K562 (cell line): ENCODE measurements around the gene B3GNT4. TPM values are rescaled to one million over a fixed set of nuclear protein-coding genes. Genes with fewer than 3 reads are reported as not detected.
A peak's percentile ranks its signal among the peaks of the same experiment; 100 is the strongest.

Experiments
- ATAC-seq: fragments of 200-7000 bp; cut with Tn5 transposase; 3 replicates; pipeline ENCODE4 v1.9.1; 2020; ENCODE audit warnings: moderate library complexity
- BruUV-seq: library from RNA; stranded (reverse); fragments of 400-500 nt; replicated peaks from 2 replicates; lab custom pipeline; 2021; lab: Mats Ljungman, UMichigan
- CTCF ChIA-PET: fragments of 300-600 bp; formaldehyde crosslinking; extraction: SDS; loops from one replicate; lab custom pipeline; 2021; ENCODE audit warnings: low intra/inter-chr PET ratio; lab: Yijun Ruan, JAX
- POLR2A ChIA-PET: fragments of 300-600, 350-650 bp; sonication (Branson Sonifier 250); formaldehyde crosslinking; extraction: SDS; loops from one replicate; lab custom pipeline; 2021; ENCODE audit warnings: antibody characterized with exemption, inconsistent platforms; lab: Yijun Ruan, JAX
- DNase-seq, 4 experiments: peaks; one replicate each; pipeline versions ENCODE4 v3.0.0 to v3.0.0-alpha.2; 2011 to 2018; ENCODE audit warnings: low spot score in 3 of 4, mixed read lengths in 3 of 4; ENCODE audit errors: extremely low read depth in 1 of 4
- FAIRE-seq: peaks from 2 replicates; lab custom pipeline; 2011; peaks lifted over from hg19 to GRCh38; lab: Jason Lieb, UNC
- H2AFZ ChIP-seq: 2 replicates; pipeline ENCODE4 v1.6.0; 2011; ENCODE audit warnings: low read depth, low read length, control low read depth, inconsistent platforms
- H3K27ac ChIP-seq: fragments of 200-600 bp; 3 replicates; pipeline ENCODE4 v1.8.0; 2011; ENCODE audit warnings: low read depth, mild to moderate bottlenecking, control low read depth, inconsistent platforms, low read length, moderate library complexity, mixed read lengths; ENCODE audit errors: extremely low read depth
- H3K27me3 ChIP-seq, 2 experiments: fragments of 300-600 bp in 1 of 2; 2 replicates in 1 of 2; 3 replicates in 1 of 2; pipeline versions ENCODE4 v1.6.0 to v1.8.0; 2011; ENCODE audit warnings: inconsistent platforms in 2 of 2, low read length in 2 of 2, mild to moderate bottlenecking in 1 of 2, mixed read lengths in 1 of 2, moderate library complexity in 1 of 2; ENCODE audit not compliant: control insufficient read depth in 2 of 2, insufficient read depth in 2 of 2
- H3K36me3 ChIP-seq: fragments of 300-600 bp; 3 replicates; pipeline ENCODE4 v1.8.0; 2011; ENCODE audit warnings: mild to moderate bottlenecking, low read length, inconsistent platforms; ENCODE audit not compliant: control insufficient read depth, insufficient read depth
- H3K4me1 ChIP-seq, 2 experiments: fragments of 200-600 bp in 1 of 2; replicated peaks in 1 of 2; 2 replicates in 1 of 2; 3 replicates in 1 of 2; pipeline versions ENCODE4 v1.5.1 to v1.8.0; 2011; ENCODE audit warnings: inconsistent platforms in 2 of 2, low read length in 2 of 2, mild to moderate bottlenecking in 1 of 2, mixed read lengths in 1 of 2, moderate library complexity in 1 of 2; ENCODE audit not compliant: control insufficient read depth in 2 of 2, insufficient read depth in 2 of 2
- H3K4me2 ChIP-seq: 2 replicates; pipeline ENCODE4 v1.6.1; 2011; ENCODE audit warnings: low read length, control low read depth, inconsistent platforms, mixed read lengths; ENCODE audit not compliant: insufficient read depth
- H3K4me3 ChIP-seq: fragments of 200-600 bp; sonication (generic), shearing (Covaris generic); 2 replicates; pipeline ENCODE4 v1.5.1; 2016; ENCODE audit warnings: control low read depth, inconsistent platforms
- H3K79me2 ChIP-seq: fragments of 200-600 bp; 3 replicates; pipeline ENCODE4 v1.8.0; 2011; ENCODE audit warnings: low read length, inconsistent platforms; ENCODE audit not compliant: control insufficient read depth, insufficient read depth
- H3K9ac ChIP-seq, 2 experiments: 2 replicates each; pipeline versions ENCODE4 v1.6.0 to v1.6.1; 2011; ENCODE audit warnings: low read depth in 2 of 2, low read length in 2 of 2, control low read depth in 1 of 2, inconsistent platforms in 1 of 2, mild to moderate bottlenecking in 1 of 2, mixed read lengths in 1 of 2; ENCODE audit not compliant: insufficient read depth in 1 of 2
- H3K9me1 ChIP-seq: one replicate; pipeline ENCODE4 v1.6.0; 2011; ENCODE audit warnings: inconsistent platforms, mild to moderate bottlenecking, low read length, moderate library complexity; ENCODE audit not compliant: control insufficient read depth, insufficient read depth
- H3K9me3 ChIP-seq: replicated peaks from 2 replicates; pipeline ENCODE4 v1.5.1; 2011; ENCODE audit warnings: low read depth, low read length, inconsistent platforms; ENCODE audit not compliant: control insufficient read depth, insufficient read depth
- H4K20me1 ChIP-seq: replicated peaks from 2 replicates; pipeline ENCODE4 v1.6.1; 2011; ENCODE audit warnings: low read length, inconsistent platforms, mixed read lengths; ENCODE audit not compliant: control insufficient read depth, insufficient read depth
- CTBP1 ChIP-seq: fragments of 450-650 bp; IDR thresholded peaks from 2 replicates; pipeline ENCODE4 v1.6.1; 2016; ENCODE audit warnings: borderline replicate concordance
- ESRRA ChIP-seq: fragments of 450-650 bp; IDR thresholded peaks from 2 replicates; pipeline ENCODE4 v1.6.1; 2014; ENCODE audit warnings: low read depth, mild to moderate bottlenecking, moderate library complexity, borderline replicate concordance
- ETV6 ChIP-seq, 3 experiments: fragments of 150-350 bp in 1 of 3; sonication (generic) in 1 of 3; formaldehyde crosslinking in 1 of 3; IDR thresholded peaks; 2 replicates each; pipeline versions ENCODE4 v1.6.1 to v1.8.0; 2014 to 2022; ENCODE audit warnings: borderline replicate concordance in 2 of 3, low read depth in 2 of 3, antibody characterized with exemption in 1 of 3, low read length in 1 of 3, mild to moderate bottlenecking in 1 of 3, missing genetic modification reagents in 1 of 3
- NCOA4 ChIP-seq: fragments of 450-650 bp; IDR thresholded peaks from 2 replicates; pipeline ENCODE4 v1.6.1; 2018; ENCODE audit warnings: mild to moderate bottlenecking; ENCODE audit not compliant: partially characterized antibody
- NR2C2 ChIP-seq, 2 experiments: fragments of 200-800 bp in 1 of 2; sonication (Bioruptor generic) in 1 of 2; sonication (generic) in 1 of 2; formaldehyde crosslinking in 1 of 2; IDR thresholded peaks; 2 replicates each; pipeline versions ENCODE4 v1.6.1 to v1.8.0; 2016 to 2022; ENCODE audit warnings: mild to moderate bottlenecking in 1 of 2, missing compliant biosample characterization in 1 of 2, missing genetic modification characterization in 1 of 2, missing genetic modification reagents in 1 of 2
- SOX6 ChIP-seq: fragments of 450-650 bp; IDR thresholded peaks from 2 replicates; pipeline ENCODE4 v1.6.1; 2014; ENCODE audit warnings: mild to moderate bottlenecking
- ZNF445 ChIP-seq: fragments of 250-450 bp; sonication (Bioruptor Pico); IDR thresholded peaks from 2 replicates; pipeline ENCODE4 v1.4.0; 2020; ENCODE audit warnings: low read depth, mild to moderate bottlenecking, moderate library complexity
- WGBS: fragments of 100-300 bp; shearing (Covaris generic); methylation state at CpG from one replicate; pipeline ENCODE4 v1.1.6; 2016; ENCODE audit warnings: low coverage, mixed read lengths; ENCODE audit not compliant: insufficient coverage; ENCODE audit errors: missing lambda C conversion rate; 5-methylcytosine and 5-hydroxymethylcytosine counted together
- in situ Hi-C: fragments of 300-500 bp; cut with MboI; formaldehyde crosslinking; loops from 4 replicates; pipeline ENCODE4 v1.15.0; 2018; ENCODE audit warnings: inconsistent platforms, mixed read lengths
- intact Hi-C: fragments of 100-400 bp; cut with micrococcal nuclease; formaldehyde crosslinking; loops from 2 replicates; pipeline ENCODE4 v1.14.2; 2022
- polyA plus RNA-seq, 8 experiments: library from polyadenylated mRNA; depleted of rRNA in 4 of 8; stranded (reverse) in 5 of 8; unstranded in 3 of 8; fragments of >200 nt; fragmentation: Nextera tagmentation in 2 of 8; fragmentation: Illumina TruSeq in 1 of 8; extraction: Ambion mirVana in 2 of 8; extraction: Trizol in 1 of 8; gene quantifications; 2 replicates each; pipeline versions ENCODE4 v1.2.1 to v1.2.3, GENCODE V29; 2011 to 2014; ENCODE audit warnings: inconsistent platforms in 1 of 8, missing spikeins in 1 of 8
- total RNA-seq, 7 experiments: library from RNA; depleted of rRNA in 6 of 7; stranded (reverse); fragments of >200 nt in 6 of 7; fragmentation: Illumina TruSeq in 2 of 7; extraction: Trizol in 2 of 7; gene quantifications; 2 replicates each; pipeline versions ENCODE4 v1.2.1 to v1.2.3, GENCODE V29; 2011 to 2021; ENCODE audit warnings: low replicate concordance in 1 of 7
- TF ChIP-seq, protein P1 (sequence below): fragments of 450-650 bp; IDR thresholded peaks from 2 replicates; pipeline ENCODE4 v1.6.1; 2014; ENCODE audit warnings: low read depth, mild to moderate bottlenecking, moderate library complexity, borderline replicate concordance
- TF ChIP-seq, protein P2 (sequence below): fragments of 250-450 bp; sonication (Bioruptor Pico); IDR thresholded peaks from 2 replicates; pipeline ENCODE4 v1.4.0; 2020; ENCODE audit warnings: mild to moderate bottlenecking, moderate library complexity

B3GNT4 gene
- total and polyA plus RNA-seq, 9 of the 15 experiments (the other 6 are each of a cell fraction or from before 2014, with no cell fraction given), result 0.17 to 3.2 (median 1.3) TPM

DNA sequence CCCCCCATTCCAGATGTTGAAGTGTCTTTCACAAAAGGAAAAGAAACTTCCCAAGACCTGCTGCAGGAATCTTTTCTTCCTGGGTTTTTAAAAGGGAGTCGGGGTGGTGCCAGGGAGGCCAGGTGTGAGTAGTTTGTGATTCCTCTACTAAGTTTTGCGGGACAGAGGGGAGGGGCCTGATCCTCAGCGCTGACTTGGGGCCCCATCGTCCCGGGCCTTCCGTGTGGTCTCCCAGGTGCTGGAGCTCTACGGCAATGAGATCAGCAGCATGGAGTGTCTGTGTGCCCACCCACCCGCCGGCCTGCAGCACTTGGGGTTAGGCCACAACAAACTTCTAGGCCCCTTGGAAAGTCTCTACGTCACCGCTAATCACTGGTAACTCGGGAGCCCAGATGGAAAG is 16.0 kb upstream of the B3GNT4 start:
- H3K27me3 ChIP-seq, result no peaks in the 10 kb centered on the region
- no peak for ATAC-seq
- DNase-seq, result peak in 1 of 4 experiments; percentile 5

More for the DNA sequence above, 16.0 kb upstream of the B3GNT4 start:
- H3K4me3 ChIP-seq, result no peak overlapping the region
- in situ Hi-C loops (no loop called here), intact Hi-C loops (no loop called here)
- H3K27ac ChIP-seq, result no peak overlapping the region
- no peak overlapping the region for H3K4me2 ChIP-seq
- BruUV-seq, result no TSS peak
- CTCF ChIA-PET, result no interaction called here
- H3K9me1 ChIP-seq, result no peaks in the 10 kb centered on the region
- H3K9ac ChIP-seq, result no peak overlapping the region
- H3K36me3 ChIP-seq, result no peaks in the 10 kb centered on the region
- TF ChIP-seq SOX6 (no peak), CTBP1 (no peak), ETV6 (IDR thresholded peaks at IDR 0.05; ENCODE audit: borderline replicate concordance in 1 of 2, low read depth in 2 of 2, low read length in 1 of 2) (no peak), ETV6 (CRISPR knock-in tag; IDR thresholded peaks at IDR 0.05; ENCODE audit: borderline replicate concordance) (no peak), ZNF445 (CRISPR knock-in tag) (no peak), NCOA4 (no peak), NR2C2 (CRISPR knock-in tag; IDR thresholded peaks at IDR 0.05) (no peak), NR2C2 (tag; IDR thresholded peaks at IDR 0.05) (no peak), ESRRA (no peak)
- TF ChIP-seq, protein P1, sequence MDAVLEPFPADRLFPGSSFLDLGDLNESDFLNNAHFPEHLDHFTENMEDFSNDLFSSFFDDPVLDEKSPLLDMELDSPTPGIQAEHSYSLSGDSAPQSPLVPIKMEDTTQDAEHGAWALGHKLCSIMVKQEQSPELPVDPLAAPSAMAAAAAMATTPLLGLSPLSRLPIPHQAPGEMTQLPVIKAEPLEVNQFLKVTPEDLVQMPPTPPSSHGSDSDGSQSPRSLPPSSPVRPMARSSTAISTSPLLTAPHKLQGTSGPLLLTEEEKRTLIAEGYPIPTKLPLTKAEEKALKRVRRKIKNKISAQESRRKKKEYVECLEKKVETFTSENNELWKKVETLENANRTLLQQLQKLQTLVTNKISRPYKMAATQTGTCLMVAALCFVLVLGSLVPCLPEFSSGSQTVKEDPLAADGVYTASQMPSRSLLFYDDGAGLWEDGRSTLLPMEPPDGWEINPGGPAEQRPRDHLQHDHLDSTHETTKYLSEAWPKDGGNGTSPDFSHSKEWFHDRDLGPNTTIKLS, result no peak
- TF ChIP-seq, protein P2, sequence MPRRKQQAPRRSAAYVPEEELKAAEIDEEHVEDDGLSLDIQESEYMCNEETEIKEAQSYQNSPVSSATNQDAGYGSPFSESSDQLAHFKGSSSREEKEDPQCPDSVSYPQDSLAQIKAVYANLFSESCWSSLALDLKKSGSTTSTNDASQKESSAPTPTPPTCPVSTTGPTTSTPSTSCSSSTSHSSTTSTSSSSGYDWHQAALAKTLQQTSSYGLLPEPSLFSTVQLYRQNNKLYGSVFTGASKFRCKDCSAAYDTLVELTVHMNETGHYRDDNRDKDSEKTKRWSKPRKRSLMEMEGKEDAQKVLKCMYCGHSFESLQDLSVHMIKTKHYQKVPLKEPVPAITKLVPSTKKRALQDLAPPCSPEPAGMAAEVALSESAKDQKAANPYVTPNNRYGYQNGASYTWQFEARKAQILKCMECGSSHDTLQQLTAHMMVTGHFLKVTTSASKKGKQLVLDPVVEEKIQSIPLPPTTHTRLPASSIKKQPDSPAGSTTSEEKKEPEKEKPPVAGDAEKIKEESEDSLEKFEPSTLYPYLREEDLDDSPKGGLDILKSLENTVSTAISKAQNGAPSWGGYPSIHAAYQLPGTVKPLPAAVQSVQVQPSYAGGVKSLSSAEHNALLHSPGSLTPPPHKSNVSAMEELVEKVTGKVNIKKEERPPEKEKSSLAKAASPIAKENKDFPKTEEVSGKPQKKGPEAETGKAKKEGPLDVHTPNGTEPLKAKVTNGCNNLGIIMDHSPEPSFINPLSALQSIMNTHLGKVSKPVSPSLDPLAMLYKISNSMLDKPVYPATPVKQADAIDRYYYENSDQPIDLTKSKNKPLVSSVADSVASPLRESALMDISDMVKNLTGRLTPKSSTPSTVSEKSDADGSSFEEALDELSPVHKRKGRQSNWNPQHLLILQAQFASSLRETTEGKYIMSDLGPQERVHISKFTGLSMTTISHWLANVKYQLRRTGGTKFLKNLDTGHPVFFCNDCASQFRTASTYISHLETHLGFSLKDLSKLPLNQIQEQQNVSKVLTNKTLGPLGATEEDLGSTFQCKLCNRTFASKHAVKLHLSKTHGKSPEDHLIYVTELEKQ (CRISPR knock-in tag), result no peak
- TF ChIP-seq, all 486 proteins: peak for 0
- no peak for FAIRE-seq
- no peaks in the 10 kb centered on the region for H3K9me3 ChIP-seq
- no peaks in the 10 kb centered on the region for H4K20me1 ChIP-seq
- WGBS, result 51% methylated on average over 12 of the region's 12 CpGs
- peaks cover 5 to 19% of the 10 kb centered on the region in 2 experiments; a peak in 4 of 5 replicates for H3K4me1 ChIP-seq
- POLR2A ChIA-PET, result no interaction called here
- no peaks in the 10 kb centered on the region for H3K79me2 ChIP-seq
- no peak overlapping the region for H2AFZ ChIP-seq
